ENCODE measurements around the gene PIK3R2.
A peak's percentile ranks its signal among the peaks of the same experiment; 100 is the strongest.

Gene PIK3R2

GRCh38 chr19:18123819-18124218, 29.1 kb upstream of the PIK3R2 start:
- DNase-seq (ENCODE audit: low read depth in 2 of 2): no peak

- DNase-seq (ENCODE audit: low read depth in 2 of 2): no peak
These were observed 26.9 kb upstream of the PIK3R2 start for GRCh38 chr19:18126097-18126496.

GRCh38 chr19:18128044-18128443, 24.9 kb upstream of the PIK3R2 start:
- DNase-seq (ENCODE audit: low read depth in 2 of 2): no peak

- DNase-seq (ENCODE audit: low read depth in 2 of 2): no peak
These were observed 24.2 kb upstream of the PIK3R2 start for GRCh38 chr19:18128805-18129204.

GRCh38 chr19:18130523-18131242, 22.3 kb upstream of the PIK3R2 start:
- DNase-seq (ENCODE audit: low read depth in 2 of 2): no peak

GRCh38 chr19:18131841-18132596, 20.9 kb upstream of the PIK3R2 start:
- DNase-seq (ENCODE audit: low read depth in 2 of 2): no peak

- no peak for DNase-seq (ENCODE audit: low read depth in 2 of 2)
These were observed 17.0 kb upstream of the PIK3R2 start for GRCh38 chr19:18135712-18136584.

- DNase-seq (ENCODE audit: low read depth in 2 of 2): no peak
These were observed 15.7 kb upstream of the PIK3R2 start for GRCh38 chr19:18137242-18137641.

- no peak for DNase-seq (ENCODE audit: low read depth in 2 of 2)
These were observed 15.2 kb upstream of the PIK3R2 start for GRCh38 chr19:18137657-18138339.

- no peak for DNase-seq (ENCODE audit: low read depth in 2 of 2)
These were observed 12.5 kb upstream of the PIK3R2 start for GRCh38 chr19:18140473-18140872.

GRCh38 chr19:18141031-18141430, 11.9 kb upstream of the PIK3R2 start:
- DNase-seq (ENCODE audit: low read depth in 2 of 2): no peak

GRCh38 chr19:18143902-18144301, 9.1 kb upstream of the PIK3R2 start:
- DNase-seq (ENCODE audit: low read depth in 2 of 2): no peak

- DNase-seq (ENCODE audit: low read depth in 2 of 2): no peak
These were observed 8.6 kb upstream of the PIK3R2 start for GRCh38 chr19:18144361-18144760.

GRCh38 chr19:18144906-18145305, 8.1 kb upstream of the PIK3R2 start:
- DNase-seq (ENCODE audit: low read depth in 2 of 2): no peak

GRCh38 chr19:18145391-18145999, 7.5 kb upstream of the PIK3R2 start:
- no peak for DNase-seq (ENCODE audit: low read depth in 2 of 2)

- DNase-seq (ENCODE audit: low read depth in 2 of 2): no peak
These were observed 5.6 kb upstream of the PIK3R2 start for GRCh38 chr19:18147396-18147795.

- no peak for DNase-seq (ENCODE audit: low read depth in 2 of 2)
These were observed 3.4 kb upstream of the PIK3R2 start for GRCh38 chr19:18149596-18149975.

GRCh38 chr19:18150776-18151624, 2.0 kb upstream of the PIK3R2 start:
- DNase-seq (ENCODE audit: low read depth in 2 of 2): no peak

GRCh38 chr19:18152442-18152816, 534 bp upstream of the PIK3R2 start:
- peak; percentile 93 to 94 for DNase-seq (ENCODE audit: low read depth in 2 of 2)

GRCh38 chr19:18153556-18154134, 682 bp downstream of the PIK3R2 start:
- DNase-seq (ENCODE audit: low read depth in 2 of 2): no peak
